ENCODE measurements around the gene KCNMA1. TPM values are rescaled to one million over a fixed set of nuclear protein-coding genes. Genes with fewer than 3 reads are reported as not detected.
"Not testable (repeated sequence)": the region's sequence is repeated elsewhere in the genome, so short reads cannot be mapped to it uniquely, and the experiment has no call there.

KCNMA1 gene
- total RNA-seq, 1 experiment from 2014 or later: 6.2 TPM

DNA sequence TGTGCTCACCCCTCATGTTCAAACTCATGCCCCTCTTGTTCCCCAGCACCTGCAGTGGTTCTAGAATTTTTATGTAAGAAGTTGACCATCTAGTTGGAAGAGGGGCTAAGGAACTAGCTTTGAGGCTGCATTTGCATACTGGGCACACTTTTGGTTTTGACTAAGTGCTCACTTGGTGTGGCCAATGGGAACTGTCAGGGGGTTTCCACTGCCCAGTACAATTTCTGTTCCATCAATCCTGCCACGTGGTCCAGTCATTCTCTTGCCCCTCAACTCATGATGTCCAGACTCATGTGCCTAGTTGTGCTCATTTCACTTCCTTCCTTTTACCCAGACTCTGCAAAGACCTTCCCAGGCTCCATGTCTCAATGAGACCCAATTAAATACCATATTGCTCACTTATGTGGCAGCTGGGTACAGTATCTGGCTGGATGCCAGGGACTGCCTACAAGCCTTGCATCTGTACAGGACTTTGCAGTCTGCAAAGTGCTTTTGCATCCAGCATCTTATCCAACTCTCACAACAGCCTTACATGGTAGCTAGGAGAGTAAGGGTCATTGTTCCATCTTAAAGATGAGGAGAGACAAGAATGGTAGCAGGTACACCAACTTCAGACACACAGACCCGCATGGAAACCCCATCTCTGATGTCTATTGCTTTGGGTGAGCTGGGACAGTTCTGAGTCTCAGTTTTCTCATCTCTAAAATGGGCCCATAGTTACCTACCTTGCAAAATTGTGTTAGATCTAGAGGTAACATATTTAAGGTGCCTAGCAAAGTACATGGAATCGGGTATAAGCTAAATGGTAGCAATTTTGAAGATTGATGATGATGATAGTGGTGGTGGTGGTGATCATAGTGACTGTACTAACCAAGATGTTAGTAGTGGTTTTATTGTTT lies 30.1 kb upstream of the KCNMA1 start:
- in situ Hi-C loops (cut with HindIII; ENCODE audit: low pct_unique_long_range_greater_than_20kb, low sequenced_read_pairs): no loop called here
- no peak for DNase-seq (ENCODE audit: low read depth)

DNA sequence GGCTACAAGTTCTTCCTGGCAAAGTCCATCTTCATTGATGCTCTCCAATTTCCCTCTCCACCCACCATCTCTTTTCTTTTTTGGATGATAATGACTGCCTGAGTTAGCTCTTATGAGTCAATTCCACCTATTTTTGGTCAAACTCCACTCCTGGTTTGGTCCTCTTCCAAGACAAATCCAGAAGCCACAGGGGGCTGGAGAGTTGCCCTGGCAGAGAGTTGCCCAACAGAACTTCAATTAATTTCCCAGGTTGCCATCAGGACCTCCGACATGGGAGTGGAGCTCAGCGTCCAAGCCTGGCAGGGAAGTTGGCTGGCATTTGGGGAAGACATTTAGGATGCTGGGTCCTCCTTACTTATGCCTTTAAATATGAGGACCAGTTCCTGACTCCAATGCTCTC lies 29.2 kb upstream of the KCNMA1 start:
- in situ Hi-C loops (cut with HindIII; ENCODE audit: low pct_unique_long_range_greater_than_20kb, low sequenced_read_pairs): no loop called here
- no peak for DNase-seq (ENCODE audit: low read depth)

DNA sequence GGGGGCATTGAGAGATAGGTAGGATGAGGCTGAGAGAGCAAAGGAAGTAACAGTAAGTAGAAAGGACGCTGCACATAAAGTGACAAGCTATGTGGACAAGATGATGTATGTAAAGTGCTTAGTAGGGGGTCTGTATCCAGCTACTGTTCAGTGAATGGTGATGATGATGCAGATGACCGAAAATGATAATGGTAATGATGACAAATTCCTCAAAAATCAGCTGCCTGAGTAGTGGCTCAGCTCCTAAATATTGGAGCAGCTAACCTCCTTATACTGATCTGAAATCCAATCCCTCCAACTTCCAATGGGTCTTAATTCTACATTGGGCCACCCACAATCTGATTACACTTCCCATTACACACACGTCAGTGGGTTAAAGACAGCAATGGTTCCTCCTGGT lies 27.1 kb upstream of the KCNMA1 start:
- in situ Hi-C loops (cut with HindIII; ENCODE audit: low pct_unique_long_range_greater_than_20kb, low sequenced_read_pairs): no loop called here
- DNase-seq (ENCODE audit: low read depth): no peak

DNA sequence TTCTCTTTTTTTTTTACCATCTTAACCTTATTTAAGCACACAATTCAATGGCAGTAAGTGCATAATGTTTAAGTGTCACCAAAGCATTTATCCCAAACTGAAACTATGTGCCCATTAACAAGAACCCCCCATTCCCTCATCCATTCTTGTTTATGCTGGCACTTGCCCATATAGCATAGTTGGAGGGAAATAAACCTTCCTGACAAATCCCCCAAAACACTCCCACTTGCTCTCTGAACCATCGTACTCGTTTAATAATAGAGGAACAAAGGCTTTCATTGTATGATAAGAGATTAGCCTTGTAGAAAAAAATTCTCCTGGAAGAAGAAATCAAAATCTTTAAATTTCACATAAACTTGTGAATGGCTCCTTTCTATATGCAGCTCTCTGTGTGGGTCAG lies 26.4 kb upstream of the KCNMA1 start:
- no peak for DNase-seq (ENCODE audit: low read depth)
- in situ Hi-C loops (cut with HindIII; ENCODE audit: low pct_unique_long_range_greater_than_20kb, low sequenced_read_pairs): no loop called here

DNA sequence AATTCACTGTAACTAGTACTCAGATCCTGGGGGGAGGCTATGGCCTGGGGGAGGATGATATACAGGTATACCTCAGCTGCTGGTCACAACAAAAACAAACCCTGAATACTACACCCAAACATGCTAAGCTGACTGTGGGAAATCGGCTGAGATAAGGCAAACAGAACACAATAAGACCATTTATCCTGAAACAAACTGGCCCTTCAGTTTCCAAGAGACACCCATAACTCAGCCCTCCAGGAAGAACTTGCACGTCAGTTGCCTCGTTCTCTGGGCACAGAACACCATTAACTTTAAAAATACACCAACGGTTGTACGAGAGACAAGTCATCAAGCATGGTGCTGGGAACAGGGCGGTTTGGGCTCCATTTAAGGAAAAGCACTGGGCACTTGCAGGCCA lies 24.1 kb upstream of the KCNMA1 start:
- DNase-seq (ENCODE audit: low read depth): no peak
- in situ Hi-C loops (cut with HindIII; ENCODE audit: low pct_unique_long_range_greater_than_20kb, low sequenced_read_pairs): no loop called here

DNA sequence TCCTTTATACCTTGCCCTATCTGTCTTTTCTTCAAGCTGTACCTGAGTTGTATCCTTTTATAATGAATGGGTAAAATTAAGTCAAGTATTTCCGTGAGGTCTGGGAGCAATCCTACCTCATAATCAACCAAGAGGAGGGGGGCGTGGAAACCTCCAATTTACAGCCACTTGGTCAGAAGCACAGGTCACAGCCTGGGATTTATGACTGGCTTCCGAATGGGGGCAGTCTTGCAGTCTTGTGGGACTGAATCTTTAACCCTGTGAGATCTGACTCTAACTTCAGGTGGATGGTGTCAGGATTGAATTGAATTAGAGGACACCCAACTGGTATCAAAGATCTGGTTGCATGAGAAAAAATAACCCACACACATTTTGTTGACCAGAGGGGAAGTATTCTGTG lies 23.5 kb upstream of the KCNMA1 start:
- in situ Hi-C loops (cut with HindIII; ENCODE audit: low pct_unique_long_range_greater_than_20kb, low sequenced_read_pairs): no loop called here
- no peak for DNase-seq (ENCODE audit: low read depth)

DNA sequence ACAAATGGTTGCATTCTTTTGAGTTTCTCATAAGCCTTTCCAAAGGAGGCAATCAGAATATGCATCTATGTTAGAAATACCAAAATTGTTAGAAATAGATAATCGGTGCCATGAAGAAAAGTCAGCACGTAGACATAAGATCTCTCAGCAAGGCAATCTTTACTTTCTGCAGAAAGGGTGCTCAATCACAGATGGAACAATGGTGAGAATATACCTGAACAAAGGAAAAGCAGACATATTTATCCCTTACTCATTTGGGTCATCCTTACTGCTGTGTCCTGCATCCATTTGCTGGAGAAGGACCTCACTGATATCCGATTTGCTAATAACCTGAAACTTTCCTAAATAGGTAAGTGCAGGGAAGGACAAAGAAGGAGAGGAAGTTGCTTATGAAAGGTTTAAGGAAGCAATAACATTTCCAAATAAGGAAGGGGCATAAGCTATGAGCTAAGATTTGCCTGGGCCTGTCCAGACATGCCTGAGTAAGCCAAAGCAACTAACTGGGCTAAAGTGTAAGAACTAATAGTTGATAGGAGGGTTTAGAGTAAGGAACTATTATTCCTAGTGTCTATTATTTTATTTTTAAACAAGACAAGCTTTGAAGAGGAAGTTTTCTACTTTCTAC lies 21.6 kb upstream of the KCNMA1 start:
- DNase-seq (ENCODE audit: low read depth); in situ Hi-C loops (cut with HindIII; ENCODE audit: low pct_unique_long_range_greater_than_20kb, low sequenced_read_pairs): not testable (repeated sequence)

DNA sequence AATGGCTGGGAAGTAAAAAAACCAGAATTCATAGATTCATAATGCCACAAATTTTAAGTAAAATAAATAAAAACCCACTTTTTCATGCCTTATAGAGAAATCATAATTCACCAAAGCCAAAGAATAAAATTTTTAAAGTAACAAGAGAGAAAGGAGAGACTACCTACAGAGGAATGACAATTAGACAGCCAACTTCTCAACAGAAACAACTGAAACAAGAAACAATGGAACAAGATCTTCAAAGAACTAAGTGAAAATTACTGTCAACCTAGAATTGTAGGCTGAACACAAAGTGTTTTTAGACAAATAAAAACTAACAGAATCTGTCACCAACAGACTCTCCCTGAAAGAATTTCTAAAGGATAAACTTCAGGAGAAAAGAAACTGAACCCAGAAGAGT lies 15.6 kb upstream of the KCNMA1 start:
- DNase-seq (ENCODE audit: low read depth): no peak
- in situ Hi-C loops (cut with HindIII; ENCODE audit: low pct_unique_long_range_greater_than_20kb, low sequenced_read_pairs): no loop called here

DNA sequence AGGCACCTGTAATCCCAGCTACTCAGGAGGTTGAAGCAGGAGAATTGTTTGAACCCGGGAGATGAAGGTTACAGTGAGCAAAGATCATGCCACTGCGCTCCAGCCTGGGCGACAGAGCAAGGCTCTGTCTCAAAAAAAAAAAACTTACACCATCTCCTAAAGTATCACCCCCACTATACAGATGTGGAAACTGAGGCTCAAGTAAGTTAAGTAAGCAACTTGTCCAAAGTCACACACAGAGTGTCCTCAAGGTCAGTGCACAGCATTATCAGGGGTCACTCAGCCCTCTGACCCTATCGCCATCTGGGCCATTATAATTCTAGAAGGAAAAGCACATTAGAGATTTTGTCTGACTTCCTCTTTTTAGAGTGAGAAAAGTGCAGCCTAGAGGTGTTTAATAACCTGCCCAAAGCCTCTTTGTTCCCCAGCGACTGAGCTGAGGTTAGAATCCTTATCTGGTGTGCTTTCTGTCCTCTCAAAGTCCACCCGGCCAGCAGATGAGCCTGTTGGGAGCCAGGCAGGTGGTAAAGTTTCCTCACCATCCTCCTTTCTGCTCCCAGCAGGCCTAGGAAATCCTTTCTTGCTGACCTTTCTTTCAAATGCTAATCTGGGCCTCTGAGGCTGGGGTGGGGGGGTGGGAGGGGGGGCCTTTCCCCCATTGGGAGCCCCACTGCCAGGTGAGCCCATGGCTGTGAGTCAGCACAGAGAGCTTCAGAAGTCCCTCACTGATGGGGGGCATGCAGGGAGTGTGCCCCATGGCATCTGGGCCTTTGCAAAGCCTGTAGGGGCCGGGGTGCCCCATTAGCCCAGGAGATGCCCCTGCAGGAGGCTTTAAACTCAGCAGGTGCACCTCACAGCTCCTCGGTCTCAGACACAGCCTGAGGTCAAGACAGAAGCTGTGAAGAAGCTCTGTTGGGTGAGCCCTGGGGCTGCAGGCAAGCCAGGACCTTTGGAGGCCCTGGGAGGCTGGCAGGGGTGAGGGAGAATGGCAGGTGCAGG lies 12.0 kb upstream of the KCNMA1 start:
- in situ Hi-C loops (cut with HindIII; ENCODE audit: low pct_unique_long_range_greater_than_20kb, low sequenced_read_pairs): loop anchor here (25.0 kb wide), 1 partner anchor 487 kb away; no protein-coding TSS in a partner anchor
- no peak for DNase-seq (ENCODE audit: low read depth)

DNA sequence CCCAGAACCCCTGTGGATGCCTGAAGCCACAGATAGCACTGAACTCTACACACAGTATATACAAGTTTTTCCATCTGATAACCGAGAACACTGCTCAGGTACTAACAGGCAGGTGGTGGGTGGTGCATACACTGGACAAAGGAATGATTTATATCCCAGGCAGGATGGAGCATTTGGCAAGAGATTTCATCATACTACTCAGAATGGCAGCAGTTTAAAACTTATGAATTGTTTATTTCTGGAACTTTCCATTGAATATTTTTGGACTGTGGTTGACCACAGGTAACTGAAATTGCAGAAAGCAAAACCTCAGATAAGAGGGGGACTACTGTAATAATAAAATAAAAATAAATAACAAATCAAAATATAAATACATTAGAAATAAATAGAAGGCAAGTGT lies 10.9 kb upstream of the KCNMA1 start:
- in situ Hi-C loops (cut with HindIII; ENCODE audit: low pct_unique_long_range_greater_than_20kb, low sequenced_read_pairs): loop anchor here (25.0 kb wide), 1 partner anchor 486 kb away; no protein-coding TSS in a partner anchor

DNA sequence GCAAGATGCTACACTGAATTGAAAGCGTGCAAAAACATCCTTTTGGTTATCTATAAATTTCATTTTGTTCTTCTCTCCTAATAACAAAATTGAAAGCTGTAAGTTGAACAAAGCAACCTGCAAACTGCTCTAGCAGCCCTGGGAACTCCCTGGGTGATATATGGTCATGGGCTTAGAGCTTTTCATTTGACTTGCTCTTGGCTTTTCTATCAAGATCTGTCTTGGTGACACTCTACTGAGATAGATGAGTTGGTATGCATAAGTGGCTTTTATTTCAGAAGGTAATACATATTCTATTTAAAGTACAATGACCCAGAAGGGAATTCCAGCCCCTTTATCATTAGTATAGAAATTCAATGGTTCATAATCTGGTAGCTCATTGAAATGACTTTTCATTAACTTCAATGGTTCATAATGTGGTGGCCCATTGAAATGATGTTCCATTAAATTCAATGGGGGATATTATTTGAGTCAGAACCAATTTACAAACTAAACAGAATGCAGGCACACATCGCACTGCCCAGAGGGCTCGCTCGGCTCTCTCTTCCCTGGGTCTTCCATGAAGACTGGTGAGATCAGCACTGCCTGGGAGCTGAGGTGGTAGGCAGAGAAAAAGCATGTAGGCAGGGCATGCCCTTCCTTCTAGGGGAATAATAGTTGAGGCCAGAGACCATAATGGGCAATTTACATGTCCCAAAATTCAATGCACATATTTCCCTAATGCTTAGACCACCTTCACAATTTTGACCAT lies 10.1 kb upstream of the KCNMA1 start:
- in situ Hi-C loops (cut with HindIII; ENCODE audit: low pct_unique_long_range_greater_than_20kb, low sequenced_read_pairs): loop anchor here (25.0 kb wide), 1 partner anchor 485 kb away; no protein-coding TSS in a partner anchor
- no peak for DNase-seq (ENCODE audit: low read depth)

More for the DNA sequence above, 10.9 kb upstream of the KCNMA1 start:
- no peak for DNase-seq (ENCODE audit: low read depth)

DNA sequence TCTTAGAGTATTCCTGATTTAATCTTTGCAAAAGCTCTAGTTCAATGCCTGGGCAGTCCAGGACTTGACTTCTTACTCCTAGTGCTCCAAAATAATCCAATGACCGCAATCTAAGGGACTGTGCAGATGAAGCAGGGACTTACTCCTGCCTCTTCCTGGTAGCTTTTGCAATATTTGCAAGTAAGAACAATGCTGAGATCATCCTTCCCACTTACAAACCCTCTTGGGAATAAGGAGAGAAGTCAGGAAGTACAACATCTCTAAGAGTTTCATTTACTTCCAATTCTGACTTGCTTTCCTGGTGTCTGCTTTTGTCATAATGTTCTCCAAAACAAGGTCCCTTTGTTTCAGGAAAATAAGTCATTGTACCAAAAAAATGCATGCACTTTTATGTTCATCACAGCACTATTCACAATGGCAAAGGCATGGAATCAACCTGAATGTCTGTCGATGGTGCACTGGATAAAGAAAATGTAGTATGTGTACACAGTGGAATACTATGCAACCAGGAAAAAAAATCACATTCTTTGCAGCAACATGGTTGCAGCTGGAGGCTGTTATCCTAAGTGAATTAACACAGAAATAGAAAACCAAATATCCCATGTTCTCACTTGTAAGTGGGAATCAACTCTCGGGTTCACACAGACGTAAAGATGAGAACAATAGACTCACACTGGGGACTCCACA lies 7.1 kb upstream of the KCNMA1 start:
- DNase-seq (ENCODE audit: low read depth): no peak
- in situ Hi-C loops (cut with HindIII; ENCODE audit: low pct_unique_long_range_greater_than_20kb, low sequenced_read_pairs): loop anchor here (25.0 kb wide), 1 partner anchor 482 kb away; no protein-coding TSS in a partner anchor

DNA sequence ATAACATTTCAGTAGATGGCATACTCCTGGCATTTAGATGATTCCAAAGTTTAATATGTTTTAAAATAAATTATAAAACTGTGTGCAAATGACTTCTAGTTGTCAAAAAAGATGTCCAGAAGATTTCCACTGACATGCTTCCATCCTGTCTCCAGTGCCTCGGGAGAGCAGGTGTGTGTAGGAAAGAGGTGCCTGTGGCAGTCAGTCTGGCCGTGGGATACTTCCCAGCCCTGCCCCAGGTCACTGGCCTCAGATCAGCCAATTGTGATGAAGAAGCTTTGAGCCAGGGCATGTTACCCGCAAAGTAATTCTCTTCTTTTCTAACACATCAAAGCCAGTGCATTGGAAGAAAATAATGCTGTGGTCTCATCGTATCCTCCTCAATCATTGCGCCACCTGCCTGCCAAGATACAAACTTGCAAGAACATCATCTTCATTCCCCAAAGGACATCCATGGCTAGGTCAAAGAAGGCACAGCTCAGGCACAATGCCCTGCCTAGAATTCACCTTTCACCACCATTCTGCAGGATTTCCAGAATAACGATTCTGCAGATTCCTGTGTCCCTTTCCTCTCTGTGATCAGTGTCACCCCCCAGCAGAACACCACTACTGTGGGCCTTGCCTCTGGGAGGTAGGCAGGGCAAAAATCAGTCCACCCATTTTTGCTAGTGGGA lies 6.3 kb upstream of the KCNMA1 start:
- in situ Hi-C loops (cut with HindIII; ENCODE audit: low pct_unique_long_range_greater_than_20kb, low sequenced_read_pairs): loop anchor here (25.0 kb wide), 1 partner anchor 482 kb away; no protein-coding TSS in a partner anchor
- peak; percentile 57 for DNase-seq (ENCODE audit: low read depth)

DNA sequence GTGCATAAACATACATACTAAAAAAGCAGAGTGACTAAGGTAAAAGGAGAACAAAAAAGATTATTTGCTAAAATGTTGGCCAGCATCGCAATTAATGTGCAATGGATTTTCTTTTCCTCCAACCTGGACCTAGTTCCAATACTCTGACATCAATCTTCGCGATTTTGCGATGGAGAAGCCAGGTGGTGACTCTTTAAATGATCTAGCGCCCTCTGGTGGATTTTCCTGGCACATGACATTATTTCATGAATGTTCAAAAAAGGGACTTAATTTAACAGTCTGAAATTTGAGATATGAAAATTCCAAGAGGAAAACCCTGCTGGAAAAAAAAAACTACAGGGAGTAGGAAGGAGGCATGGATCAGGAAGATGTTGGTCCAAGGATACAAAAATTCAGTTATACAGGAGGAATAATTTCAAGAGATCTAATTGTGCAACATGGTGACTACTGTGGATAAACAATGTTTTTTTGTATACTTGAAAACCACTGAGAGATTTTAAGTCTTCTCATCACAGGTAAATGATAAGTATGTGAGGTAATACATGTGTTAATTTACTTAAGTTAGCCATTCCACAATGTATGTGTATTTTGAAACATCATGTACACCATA lies 4.3 kb upstream of the KCNMA1 start:
- in situ Hi-C loops (cut with HindIII; ENCODE audit: low pct_unique_long_range_greater_than_20kb, low sequenced_read_pairs): loop anchor here (25.0 kb wide), 1 partner anchor 480 kb away; no protein-coding TSS in a partner anchor
- peak; percentile 66 for DNase-seq (ENCODE audit: low read depth)

DNA sequence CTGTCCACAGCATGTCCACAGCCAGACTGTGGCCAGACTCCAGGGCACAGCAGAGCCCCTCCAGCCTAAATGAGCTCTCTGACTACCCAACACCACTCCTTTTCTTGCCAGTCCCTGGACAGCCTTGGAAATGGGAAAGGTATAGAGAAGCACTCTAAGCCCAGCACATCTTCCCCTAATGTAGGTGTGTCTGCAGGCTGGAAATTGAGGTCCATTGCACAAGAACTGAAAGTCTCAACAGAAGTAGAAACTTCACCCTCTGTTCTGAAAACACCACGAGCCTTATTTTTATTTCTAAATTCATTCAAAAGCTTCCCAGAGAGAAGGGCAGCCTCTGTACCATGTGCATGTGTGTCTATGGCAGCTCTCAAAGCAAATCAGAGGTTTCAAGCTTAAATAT lies 3.7 kb upstream of the KCNMA1 start:
- in situ Hi-C loops (cut with HindIII; ENCODE audit: low pct_unique_long_range_greater_than_20kb, low sequenced_read_pairs): loop anchor here (25.0 kb wide), 1 partner anchor 479 kb away; no protein-coding TSS in a partner anchor
- no peak for DNase-seq (ENCODE audit: low read depth)

DNA sequence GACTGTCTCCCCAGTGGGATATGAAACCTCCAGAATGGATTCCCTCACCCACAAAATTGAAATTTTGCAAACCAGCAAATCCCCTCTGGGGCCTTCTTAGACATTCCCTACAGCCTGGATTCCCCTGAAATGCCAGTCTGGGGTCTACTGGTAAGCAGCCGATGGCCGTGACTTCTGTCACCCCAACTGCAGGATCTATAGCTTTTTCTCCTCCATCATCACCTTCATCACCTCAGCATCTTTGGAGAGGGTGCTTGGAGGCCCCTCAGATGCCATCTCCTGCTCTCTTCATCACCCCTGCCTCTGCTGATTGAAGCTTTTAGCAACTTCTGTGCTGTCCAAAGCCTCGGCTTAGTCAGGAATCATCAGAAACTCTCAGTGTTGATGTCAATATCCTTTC lies 2.6 kb upstream of the KCNMA1 start:
- no peak for DNase-seq (ENCODE audit: low read depth)

More for the DNA sequence above, 2.6 kb upstream of the KCNMA1 start:
- in situ Hi-C loops (cut with HindIII; ENCODE audit: low pct_unique_long_range_greater_than_20kb, low sequenced_read_pairs): loop anchor here (25.0 kb wide), 1 partner anchor 478 kb away; no protein-coding TSS in a partner anchor
